GM23338 (cell line): ENCODE data around the gene BCORL1. TPM values are rescaled to one million over a fixed set of nuclear protein-coding genes. Genes with fewer than 3 reads are reported as not detected.

Source experiments
- ATAC-seq: fragments of 200-7000 bp; cut with Tn5 transposase; 3 replicates; pipeline ENCODE4 v1.9.1; 2020
- DNase-seq: peaks from one replicate; pipeline ENCODE4 v3.0.0-alpha.2; 2015; ENCODE audit warnings: low spot score
- H2AFZ ChIP-seq: fragments of 200-600 bp; sonication (generic); 2 replicates; pipeline ENCODE4 v1.8.0; 2016; ENCODE audit warnings: antibody characterized with exemption, mild to moderate bottlenecking, moderate library complexity
- H3F3A ChIP-seq: fragments of 200-600 bp; sonication (generic); replicated peaks from 2 replicates; pipeline ENCODE4 v1.8.0; 2017; ENCODE audit warnings: antibody characterized with exemption, mixed run types, low read depth
- H3K27ac ChIP-seq: fragments of 200-600 bp; sonication (generic); 2 replicates; pipeline ENCODE4 v1.6.1; 2016; ENCODE audit warnings: low read depth
- H3K27me3 ChIP-seq: fragments of 200-600 bp; sonication (generic); 2 replicates; pipeline ENCODE4 v1.8.0; 2016; ENCODE audit warnings: mild to moderate bottlenecking, mixed run types, moderate library complexity; ENCODE audit not compliant: insufficient read depth
- H3K36me3 ChIP-seq: fragments of 200-600 bp; sonication (generic); 2 replicates; pipeline ENCODE4 v1.8.0; 2016; ENCODE audit warnings: mild to moderate bottlenecking; ENCODE audit not compliant: insufficient read depth
- H3K4me1 ChIP-seq: fragments of 200-600 bp; sonication (generic); 2 replicates; pipeline ENCODE4 v1.8.0; 2016; ENCODE audit warnings: mild to moderate bottlenecking, moderate library complexity; ENCODE audit not compliant: insufficient read depth
- H3K4me2 ChIP-seq: fragments of 200-600 bp; sonication (generic); 2 replicates; pipeline ENCODE4 v1.7.1; 2017; ENCODE audit warnings: mixed run types
- H3K4me3 ChIP-seq: fragments of 200-600 bp; sonication (generic); 2 replicates; pipeline ENCODE4 v1.6.1; 2016; ENCODE audit warnings: mixed run types
- H3K79me2 ChIP-seq: fragments of 200-600 bp; sonication (generic); replicated peaks from 2 replicates; pipeline ENCODE4 v1.8.0; 2017; ENCODE audit warnings: mild to moderate bottlenecking; ENCODE audit not compliant: insufficient read depth
- H3K9me2 ChIP-seq: fragments of 200-600 bp; sonication (generic); 2 replicates; pipeline ENCODE4 v1.8.0; 2017; ENCODE audit not compliant: insufficient read depth
- H4K20me1 ChIP-seq: fragments of 200-600 bp; sonication (generic); replicated peaks from 2 replicates; pipeline ENCODE4 v1.8.0; 2017; ENCODE audit warnings: mild to moderate bottlenecking; ENCODE audit not compliant: insufficient read depth
- H3K27ac Mint-ChIP-seq: 2 replicates; pipeline ENCODE4 v1.8.0; 2020; ENCODE audit warnings: inconsistent platforms, mild to moderate bottlenecking, moderate library complexity, mixed read lengths
- H3K27me3 Mint-ChIP-seq: 3 replicates; pipeline ENCODE4 v1.8.0; 2022; ENCODE audit warnings: low read depth, mild to moderate bottlenecking, moderate library complexity, mixed read lengths, inconsistent platforms; ENCODE audit not compliant: insufficient read depth, poor library complexity
- H3K36me3 Mint-ChIP-seq: 3 replicates; pipeline ENCODE4 v1.8.0; 2021; ENCODE audit warnings: low read depth, mild to moderate bottlenecking, inconsistent platforms, moderate library complexity, mixed read lengths
- H3K4me1 Mint-ChIP-seq: 3 replicates; pipeline ENCODE4 v1.8.0; 2020; ENCODE audit warnings: mild to moderate bottlenecking, inconsistent platforms, mixed read lengths
- H3K4me3 Mint-ChIP-seq: 3 replicates; pipeline ENCODE4 v1.8.0; 2021; ENCODE audit warnings: moderate library complexity, mild to moderate bottlenecking, inconsistent platforms, mixed read lengths
- H3K9me3 Mint-ChIP-seq: 3 replicates; pipeline ENCODE4 v1.8.0; 2020; ENCODE audit warnings: moderate library complexity, mild to moderate bottlenecking, inconsistent platforms, mixed read lengths
- EZH2 ChIP-seq: fragments of 200-600 bp; sonication (generic); IDR thresholded peaks from one replicate; pipeline ENCODE4 v1.8.0; 2017; ENCODE audit warnings: antibody characterized with exemption, mild to moderate bottlenecking, low read depth; ENCODE audit not compliant: unreplicated experiment
- JUNB ChIP-seq: IDR thresholded peaks from one replicate; pipeline ENCODE4 v1.6.1; 2016; ENCODE audit warnings: antibody characterized with exemption; ENCODE audit not compliant: unreplicated experiment
- NANOG ChIP-seq: IDR thresholded peaks from 2 replicates; pipeline ENCODE4 v1.6.1; 2016; ENCODE audit warnings: antibody characterized with exemption, borderline replicate concordance
- POLR2AphosphoS5 ChIP-seq: IDR thresholded peaks from 2 replicates; pipeline ENCODE4 v1.6.1; 2016; ENCODE audit warnings: antibody characterized with exemption, low read depth
- STAT1 ChIP-seq: IDR thresholded peaks from one replicate; pipeline ENCODE4 v1.6.1; 2016; ENCODE audit warnings: antibody characterized with exemption; ENCODE audit not compliant: unreplicated experiment
- polyA plus RNA-seq: library from polyadenylated mRNA; unstranded; fragments of >200 nt; fragmentation: Nextera tagmentation; extraction: Ambion mirVana; gene quantifications from 2 replicates; pipeline ENCODE4 v1.2.1, GENCODE V29; 2016
- total RNA-seq: library from RNA; depleted of rRNA; stranded (reverse); fragments of >200 nt; shearing (Covaris generic); gene quantifications from 2 replicates; pipeline ENCODE4 v1.2.3, GENCODE V29; 2014
- TF ChIP-seq, protein P1 (sequence below): fragments of 250-450 bp; sonication (Bioruptor Pico); IDR thresholded peaks from 2 replicates; pipeline ENCODE4 v1.5.0; 2020; ENCODE audit warnings: mild to moderate bottlenecking, moderate library complexity
- TF ChIP-seq, protein P2 (sequence below), 2 experiments: fragments of 200-600 bp in 1 of 2; sonication (generic) in 1 of 2; conservative IDR thresholded peaks; 2 replicates each; pipeline versions ENCODE4 v1.5.1 to v1.6.1; 2016 to 2017; ENCODE audit warnings: antibody characterized with exemption in 2 of 2, low read depth in 2 of 2, mild to moderate bottlenecking in 2 of 2, moderate library complexity in 1 of 2
- TF ChIP-seq, protein P3 (sequence below): IDR thresholded peaks from one replicate; pipeline ENCODE4 v1.6.1; 2018; ENCODE audit warnings: antibody characterized with exemption; ENCODE audit not compliant: unreplicated experiment
- TF ChIP-seq, protein P4 (sequence below): IDR thresholded peaks from 2 replicates; pipeline ENCODE4 v1.6.1; 2016; ENCODE audit warnings: antibody characterized with exemption

BCORL1 gene
- total and polyA plus RNA-seq, 2 experiments from 2014 or later: 2.6 to 2.7 TPM

DNA sequence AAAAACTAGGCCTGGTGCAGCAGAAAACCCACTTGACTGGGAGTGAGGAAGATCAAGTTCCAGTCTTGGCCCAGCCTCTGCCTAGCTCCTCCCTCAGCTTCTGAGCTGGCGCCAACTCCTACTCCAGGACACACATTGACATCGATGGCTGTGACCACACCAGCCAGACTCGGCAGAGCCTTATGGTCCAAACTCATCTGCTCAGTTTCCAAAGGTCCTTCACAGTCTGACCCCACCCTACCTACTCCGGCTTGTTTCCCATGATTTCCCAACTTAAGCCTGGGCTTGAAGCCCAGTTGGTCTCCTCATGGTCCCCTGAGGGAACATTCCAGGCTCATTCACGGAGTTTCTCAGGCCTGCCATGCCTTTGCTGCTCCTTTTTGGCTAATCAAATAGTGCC lies 117.7 kb downstream of the BCORL1 start (continued):
- TF ChIP-seq, protein P1, sequence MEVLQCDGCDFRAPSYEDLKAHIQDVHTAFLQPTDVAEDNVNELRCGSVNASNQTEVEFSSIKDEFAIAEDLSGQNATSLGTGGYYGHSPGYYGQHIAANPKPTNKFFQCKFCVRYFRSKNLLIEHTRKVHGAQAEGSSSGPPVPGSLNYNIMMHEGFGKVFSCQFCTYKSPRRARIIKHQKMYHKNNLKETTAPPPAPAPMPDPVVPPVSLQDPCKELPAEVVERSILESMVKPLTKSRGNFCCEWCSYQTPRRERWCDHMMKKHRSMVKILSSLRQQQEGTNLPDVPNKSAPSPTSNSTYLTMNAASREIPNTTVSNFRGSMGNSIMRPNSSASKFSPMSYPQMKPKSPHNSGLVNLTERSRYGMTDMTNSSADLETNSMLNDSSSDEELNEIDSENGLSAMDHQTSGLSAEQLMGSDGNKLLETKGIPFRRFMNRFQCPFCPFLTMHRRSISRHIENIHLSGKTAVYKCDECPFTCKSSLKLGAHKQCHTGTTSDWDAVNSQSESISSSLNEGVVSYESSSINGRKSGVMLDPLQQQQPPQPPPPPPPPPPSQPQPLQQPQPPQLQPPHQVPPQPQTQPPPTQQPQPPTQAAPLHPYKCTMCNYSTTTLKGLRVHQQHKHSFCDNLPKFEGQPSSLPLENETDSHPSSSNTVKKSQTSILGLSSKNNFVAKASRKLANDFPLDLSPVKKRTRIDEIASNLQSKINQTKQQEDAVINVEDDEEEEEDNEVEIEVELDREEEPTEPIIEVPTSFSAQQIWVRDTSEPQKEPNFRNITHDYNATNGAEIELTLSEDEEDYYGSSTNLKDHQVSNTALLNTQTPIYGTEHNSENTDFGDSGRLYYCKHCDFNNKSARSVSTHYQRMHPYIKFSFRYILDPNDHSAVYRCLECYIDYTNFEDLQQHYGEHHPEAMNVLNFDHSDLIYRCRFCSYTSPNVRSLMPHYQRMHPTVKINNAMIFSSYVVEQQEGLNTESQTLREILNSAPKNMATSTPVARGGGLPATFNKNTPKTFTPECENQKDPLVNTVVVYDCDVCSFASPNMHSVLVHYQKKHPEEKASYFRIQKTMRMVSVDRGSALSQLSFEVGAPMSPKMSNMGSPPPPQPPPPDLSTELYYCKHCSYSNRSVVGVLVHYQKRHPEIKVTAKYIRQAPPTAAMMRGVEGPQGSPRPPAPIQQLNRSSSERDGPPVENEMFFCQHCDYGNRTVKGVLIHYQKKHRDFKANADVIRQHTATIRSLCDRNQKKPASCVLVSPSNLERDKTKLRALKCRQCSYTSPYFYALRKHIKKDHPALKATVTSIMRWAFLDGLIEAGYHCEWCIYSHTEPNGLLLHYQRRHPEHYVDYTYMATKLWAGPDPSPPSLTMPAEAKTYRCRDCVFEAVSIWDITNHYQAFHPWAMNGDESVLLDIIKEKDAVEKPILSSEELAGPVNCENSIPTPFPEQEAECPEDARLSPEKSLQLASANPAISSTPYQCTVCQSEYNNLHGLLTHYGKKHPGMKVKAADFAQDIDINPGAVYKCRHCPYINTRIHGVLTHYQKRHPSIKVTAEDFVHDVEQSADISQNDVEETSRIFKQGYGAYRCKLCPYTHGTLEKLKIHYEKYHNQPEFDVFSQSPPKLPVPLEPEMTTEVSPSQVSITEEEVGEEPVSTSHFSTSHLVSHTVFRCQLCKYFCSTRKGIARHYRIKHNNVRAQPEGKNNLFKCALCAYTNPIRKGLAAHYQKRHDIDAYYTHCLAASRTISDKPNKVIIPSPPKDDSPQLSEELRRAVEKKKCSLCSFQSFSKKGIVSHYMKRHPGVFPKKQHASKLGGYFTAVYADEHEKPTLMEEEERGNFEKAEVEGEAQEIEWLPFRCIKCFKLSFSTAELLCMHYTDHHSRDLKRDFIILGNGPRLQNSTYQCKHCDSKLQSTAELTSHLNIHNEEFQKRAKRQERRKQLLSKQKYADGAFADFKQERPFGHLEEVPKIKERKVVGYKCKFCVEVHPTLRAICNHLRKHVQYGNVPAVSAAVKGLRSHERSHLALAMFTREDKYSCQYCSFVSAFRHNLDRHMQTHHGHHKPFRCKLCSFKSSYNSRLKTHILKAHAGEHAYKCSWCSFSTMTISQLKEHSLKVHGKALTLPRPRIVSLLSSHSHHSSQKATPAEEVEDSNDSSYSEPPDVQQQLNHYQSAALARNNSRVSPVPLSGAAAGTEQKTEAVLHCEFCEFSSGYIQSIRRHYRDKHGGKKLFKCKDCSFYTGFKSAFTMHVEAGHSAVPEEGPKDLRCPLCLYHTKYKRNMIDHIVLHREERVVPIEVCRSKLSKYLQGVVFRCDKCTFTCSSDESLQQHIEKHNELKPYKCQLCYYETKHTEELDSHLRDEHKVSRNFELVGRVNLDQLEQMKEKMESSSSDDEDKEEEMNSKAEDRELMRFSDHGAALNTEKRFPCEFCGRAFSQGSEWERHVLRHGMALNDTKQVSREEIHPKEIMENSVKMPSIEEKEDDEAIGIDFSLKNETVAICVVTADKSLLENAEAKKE (CRISPR knock-in tag): no peak

DNA sequence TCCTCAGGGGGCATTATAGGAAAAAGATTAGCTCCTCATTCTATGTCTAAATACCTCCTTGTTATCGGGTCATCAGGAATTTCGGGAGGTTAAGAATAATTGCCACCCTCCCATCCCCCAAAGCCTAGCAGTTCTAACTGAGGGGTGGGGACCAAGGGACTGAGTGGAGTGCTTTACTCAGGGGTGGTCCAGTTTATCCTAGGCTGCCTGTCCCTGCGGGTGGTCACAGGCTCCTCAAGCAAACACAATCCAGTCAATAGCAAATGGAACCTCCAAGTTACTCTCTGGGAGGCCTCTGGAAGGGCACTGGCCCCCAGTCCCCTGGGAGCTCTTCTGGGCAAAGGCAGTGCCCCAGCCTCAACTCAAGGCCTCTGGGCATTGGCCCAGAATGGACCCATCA lies 121.2 kb downstream of the BCORL1 start:
- Mint-ChIP-seq H3K36me3 (no peaks in the 10 kb centered on the region), H3K4me1 (peaks cover 20% of the 10 kb centered on the region; the same call in 2 of the 3 replicates), H3K27ac (no peak overlapping the region), H3K4me3 (no peak overlapping the region), H3K9me3 (no peaks in the 10 kb centered on the region), H3K27me3 (peaks cover 13% of the 10 kb centered on the region)
- Histone ChIP-seq H2AFZ (no peak overlapping the region), H3K4me1 (no peaks in the 10 kb centered on the region; the same call in 1 of the 2 replicates), H3K79me2 (no peaks in the 10 kb centered on the region), H3K27me3 (peaks cover 8% of the 10 kb centered on the region; the same call in 1 of the 2 replicates), H3K27ac (no peak overlapping the region), H3F3A (no peaks in the 10 kb centered on the region), H3K4me3 (no peak overlapping the region), H4K20me1 (no peaks in the 10 kb centered on the region), H3K4me2 (no peak overlapping the region), H3K36me3 (no peaks in the 10 kb centered on the region), H3K9me2 (no peaks in the 10 kb centered on the region)
- DNase-seq (peak; percentile 28), ATAC-seq (peak; percentile 43; the same call in 1 of the 3 replicates)
- TF ChIP-seq POLR2AphosphoS5 (no peak), JUNB (no peak), NANOG (no peak), EZH2 (no peak), STAT1 (no peak)
- TF ChIP-seq, protein P2, sequence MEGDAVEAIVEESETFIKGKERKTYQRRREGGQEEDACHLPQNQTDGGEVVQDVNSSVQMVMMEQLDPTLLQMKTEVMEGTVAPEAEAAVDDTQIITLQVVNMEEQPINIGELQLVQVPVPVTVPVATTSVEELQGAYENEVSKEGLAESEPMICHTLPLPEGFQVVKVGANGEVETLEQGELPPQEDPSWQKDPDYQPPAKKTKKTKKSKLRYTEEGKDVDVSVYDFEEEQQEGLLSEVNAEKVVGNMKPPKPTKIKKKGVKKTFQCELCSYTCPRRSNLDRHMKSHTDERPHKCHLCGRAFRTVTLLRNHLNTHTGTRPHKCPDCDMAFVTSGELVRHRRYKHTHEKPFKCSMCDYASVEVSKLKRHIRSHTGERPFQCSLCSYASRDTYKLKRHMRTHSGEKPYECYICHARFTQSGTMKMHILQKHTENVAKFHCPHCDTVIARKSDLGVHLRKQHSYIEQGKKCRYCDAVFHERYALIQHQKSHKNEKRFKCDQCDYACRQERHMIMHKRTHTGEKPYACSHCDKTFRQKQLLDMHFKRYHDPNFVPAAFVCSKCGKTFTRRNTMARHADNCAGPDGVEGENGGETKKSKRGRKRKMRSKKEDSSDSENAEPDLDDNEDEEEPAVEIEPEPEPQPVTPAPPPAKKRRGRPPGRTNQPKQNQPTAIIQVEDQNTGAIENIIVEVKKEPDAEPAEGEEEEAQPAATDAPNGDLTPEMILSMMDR (conservative IDR thresholded peaks at IDR 0.05; ENCODE audit: low read depth in 2 of 2): no peak
- TF ChIP-seq, protein P3, sequence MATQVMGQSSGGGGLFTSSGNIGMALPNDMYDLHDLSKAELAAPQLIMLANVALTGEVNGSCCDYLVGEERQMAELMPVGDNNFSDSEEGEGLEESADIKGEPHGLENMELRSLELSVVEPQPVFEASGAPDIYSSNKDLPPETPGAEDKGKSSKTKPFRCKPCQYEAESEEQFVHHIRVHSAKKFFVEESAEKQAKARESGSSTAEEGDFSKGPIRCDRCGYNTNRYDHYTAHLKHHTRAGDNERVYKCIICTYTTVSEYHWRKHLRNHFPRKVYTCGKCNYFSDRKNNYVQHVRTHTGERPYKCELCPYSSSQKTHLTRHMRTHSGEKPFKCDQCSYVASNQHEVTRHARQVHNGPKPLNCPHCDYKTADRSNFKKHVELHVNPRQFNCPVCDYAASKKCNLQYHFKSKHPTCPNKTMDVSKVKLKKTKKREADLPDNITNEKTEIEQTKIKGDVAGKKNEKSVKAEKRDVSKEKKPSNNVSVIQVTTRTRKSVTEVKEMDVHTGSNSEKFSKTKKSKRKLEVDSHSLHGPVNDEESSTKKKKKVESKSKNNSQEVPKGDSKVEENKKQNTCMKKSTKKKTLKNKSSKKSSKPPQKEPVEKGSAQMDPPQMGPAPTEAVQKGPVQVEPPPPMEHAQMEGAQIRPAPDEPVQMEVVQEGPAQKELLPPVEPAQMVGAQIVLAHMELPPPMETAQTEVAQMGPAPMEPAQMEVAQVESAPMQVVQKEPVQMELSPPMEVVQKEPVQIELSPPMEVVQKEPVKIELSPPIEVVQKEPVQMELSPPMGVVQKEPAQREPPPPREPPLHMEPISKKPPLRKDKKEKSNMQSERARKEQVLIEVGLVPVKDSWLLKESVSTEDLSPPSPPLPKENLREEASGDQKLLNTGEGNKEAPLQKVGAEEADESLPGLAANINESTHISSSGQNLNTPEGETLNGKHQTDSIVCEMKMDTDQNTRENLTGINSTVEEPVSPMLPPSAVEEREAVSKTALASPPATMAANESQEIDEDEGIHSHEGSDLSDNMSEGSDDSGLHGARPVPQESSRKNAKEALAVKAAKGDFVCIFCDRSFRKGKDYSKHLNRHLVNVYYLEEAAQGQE: no peak
- TF ChIP-seq, protein P4, sequence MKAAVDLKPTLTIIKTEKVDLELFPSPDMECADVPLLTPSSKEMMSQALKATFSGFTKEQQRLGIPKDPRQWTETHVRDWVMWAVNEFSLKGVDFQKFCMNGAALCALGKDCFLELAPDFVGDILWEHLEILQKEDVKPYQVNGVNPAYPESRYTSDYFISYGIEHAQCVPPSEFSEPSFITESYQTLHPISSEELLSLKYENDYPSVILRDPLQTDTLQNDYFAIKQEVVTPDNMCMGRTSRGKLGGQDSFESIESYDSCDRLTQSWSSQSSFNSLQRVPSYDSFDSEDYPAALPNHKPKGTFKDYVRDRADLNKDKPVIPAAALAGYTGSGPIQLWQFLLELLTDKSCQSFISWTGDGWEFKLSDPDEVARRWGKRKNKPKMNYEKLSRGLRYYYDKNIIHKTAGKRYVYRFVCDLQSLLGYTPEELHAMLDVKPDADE: no peak
